Endodermal cell (in vitro differentiated cells): ENCODE data around the gene GALNT17. TPM values are rescaled to one million over a fixed set of nuclear protein-coding genes. Genes with fewer than 3 reads are reported as not detected.

Experiments used
- DNase-seq: peaks from one replicate; pipeline ENCODE4 v3.0.0-alpha.2; 2017
- H3K27ac ChIP-seq: 2 replicates; pipeline ENCODE4 v1.5.1; 2013; ENCODE audit warnings: mild to moderate bottlenecking, low read depth, low read length, moderate library complexity
- H3K27me3 ChIP-seq: 2 replicates; pipeline ENCODE4 v1.6.1; 2013; ENCODE audit warnings: mild to moderate bottlenecking, low read length, moderate library complexity; ENCODE audit not compliant: insufficient read depth, control insufficient read depth, poor library complexity, severe bottlenecking
- H3K36me3 ChIP-seq: 2 replicates; pipeline ENCODE4 v1.7.0; 2013; ENCODE audit warnings: mild to moderate bottlenecking, low read length, moderate library complexity; ENCODE audit not compliant: control insufficient read depth, insufficient read depth
- H3K4me1 ChIP-seq: one replicate; pipeline ENCODE4 v1.7.0; 2013; ENCODE audit warnings: low read length; ENCODE audit not compliant: control insufficient read depth, insufficient read depth
- H3K4me3 ChIP-seq: 2 replicates; pipeline ENCODE4 v1.5.1; 2013; ENCODE audit warnings: mild to moderate bottlenecking, low read length, moderate library complexity
- H3K9ac ChIP-seq: 2 replicates; pipeline ENCODE4 v1.6.1; 2013; ENCODE audit warnings: mild to moderate bottlenecking, low read length, moderate library complexity; ENCODE audit not compliant: poor library complexity, severe bottlenecking; ENCODE audit errors: extremely low read depth
- H3K9me3 ChIP-seq: 2 replicates; pipeline ENCODE4 v1.6.1; 2013; ENCODE audit warnings: mild to moderate bottlenecking, low read length, moderate library complexity; ENCODE audit not compliant: control insufficient read depth
- H3K27ac Mint-ChIP-seq: 2 replicates; pipeline ENCODE4 v1.8.0; 2020; ENCODE audit warnings: mixed read lengths
- H3K27me3 Mint-ChIP-seq: 2 replicates; pipeline ENCODE4 v1.8.0; 2021; ENCODE audit warnings: mild to moderate bottlenecking, mixed read lengths; ENCODE audit not compliant: insufficient read depth
- H3K36me3 Mint-ChIP-seq: 2 replicates; pipeline ENCODE4 v1.8.0; 2020; ENCODE audit warnings: low read depth, mixed read lengths
- H3K4me1 Mint-ChIP-seq: 2 replicates; pipeline ENCODE4 v1.8.0; 2020; ENCODE audit warnings: mixed read lengths
- H3K4me3 Mint-ChIP-seq: 2 replicates; pipeline ENCODE4 v1.8.0; 2020; ENCODE audit warnings: mild to moderate bottlenecking, moderate library complexity, mixed read lengths
- H3K9me3 Mint-ChIP-seq: 2 replicates; pipeline ENCODE4 v1.8.0; 2020; ENCODE audit warnings: mild to moderate bottlenecking, mixed read lengths
- CTCF ChIP-seq: fragments of 200-600 bp; sonication (generic); conservative IDR thresholded peaks from 2 replicates; pipeline ENCODE4 v1.5.0; 2021; ENCODE audit warnings: antibody characterized with exemption, mild to moderate bottlenecking
- whole genome bisulfite sequencing, 2 experiments: methylation state at CpG; one replicate each; pipeline versions ENCODE4 v1.1.5 to v1.1.7; 2013; ENCODE audit warnings: missing lambda C conversion rate in 2 of 2, mixed read lengths in 1 of 2; ENCODE audit not compliant: insufficient coverage in 1 of 2, insufficient read length in 1 of 2; 5-methylcytosine and 5-hydroxymethylcytosine counted together
- total RNA-seq, 2 donors: library from RNA; stranded (reverse); fragmentation: NEBNext Ultra II Directional in 1 of 2; extraction: Animal tissue kit (Norgen Biotek cat#: 25700) in 1 of 2; gene quantifications; 2 replicates in 1 of 2; 3 replicates in 1 of 2; pipeline ENCODE4 v1.2.1, GENCODE V29; 2021

Gene GALNT17
- total RNA-seq, 2 donors from 2014 or later: 60.4 to 61.3 TPM

GRCh38 chr7:71350680-71351079 lies 218.7 kb downstream of the GALNT17 start:
- H3K4me3 ChIP-seq: peak overlapping the region; percentile 56
- Mint-ChIP-seq H3K9me3 (peaks cover 32% of the 10 kb centered on the region), H3K27me3 (no peaks in the 10 kb centered on the region), H3K27ac (no peak overlapping the region), H3K36me3 (peaks cover 32% of the 10 kb centered on the region), H3K4me1 (peaks cover 18% of the 10 kb centered on the region), H3K4me3 (no peak overlapping the region)
- peak; percentile 10 for DNase-seq
- WGBS, 2 experiments: 83 to 98% methylated on average over 1 to 2 of the region's 2 CpGs
- H3K27me3 ChIP-seq: no peaks in the 10 kb centered on the region
- no peak overlapping the region for H3K9ac ChIP-seq
- peaks cover 14% of the 10 kb centered on the region for H3K4me1 ChIP-seq
- TF ChIP-seq CTCF: no peak
- peaks cover 42% of the 10 kb centered on the region for H3K9me3 ChIP-seq
- no peak overlapping the region for H3K27ac ChIP-seq
- H3K36me3 ChIP-seq: peaks cover 11% of the 10 kb centered on the region

GRCh38 chr7:71354716-71355115 lies 222.8 kb downstream of the GALNT17 start:
- no peak for DNase-seq
- no peak overlapping the region for H3K4me3 ChIP-seq

GRCh38 chr7:71361451-71362032 lies 229.6 kb downstream of the GALNT17 start:
- Mint-ChIP-seq H3K4me3 (no peak overlapping the region), H3K27ac (no peak overlapping the region), H3K36me3 (peaks cover 50% of the 10 kb centered on the region), H3K9me3 (peaks cover 42% of the 10 kb centered on the region), H3K27me3 (no peaks in the 10 kb centered on the region), H3K4me1 (peaks cover 11% of the 10 kb centered on the region)
- H3K9me3 ChIP-seq: peaks cover 53% of the 10 kb centered on the region
- no peaks in the 10 kb centered on the region for H3K4me1 ChIP-seq
- TF ChIP-seq CTCF: no peak
- H3K27me3 ChIP-seq: no peaks in the 10 kb centered on the region
- H3K9ac ChIP-seq: no peak overlapping the region
- H3K4me3 ChIP-seq: no peak overlapping the region
- peak; percentile 17 for DNase-seq
- peaks cover 40% of the 10 kb centered on the region for H3K36me3 ChIP-seq
- 84 to 91% methylated on average over 4 of the region's 4 CpGs for WGBS, 2 experiments
- H3K27ac ChIP-seq: no peak overlapping the region

More at GRCh38 chr7:71354716-71355115, 222.8 kb downstream of the GALNT17 start:
- Mint-ChIP-seq H3K27me3 (no peaks in the 10 kb centered on the region), H3K27ac (no peak overlapping the region), H3K4me1 (no peaks in the 10 kb centered on the region), H3K9me3 (peaks cover 60% of the 10 kb centered on the region), H3K4me3 (no peak overlapping the region), H3K36me3 (peaks cover 63% of the 10 kb centered on the region)
- Histone ChIP-seq H3K4me1 (no peaks in the 10 kb centered on the region), H3K27me3 (no peaks in the 10 kb centered on the region), H3K9me3 (peaks cover 81% of the 10 kb centered on the region), H3K9ac (no peak overlapping the region), H3K36me3 (peaks cover 40% of the 10 kb centered on the region), H3K27ac (no peak overlapping the region)
- no peak for TF ChIP-seq CTCF
